Esophagus muscularis mucosa (tissue), 4 donors: ENCODE measurements around the gene RNPS1. TPM values are rescaled to one million over a fixed set of nuclear protein-coding genes. Genes with fewer than 3 reads are reported as not detected.

ENCODE experiments used
- DNase-seq: peaks from one replicate; pipeline ENCODE4 v3.0.0-alpha.2; 2017; ENCODE audit errors: extremely low spot score
- H3K27ac ChIP-seq, 4 donors: fragments of 200-600 bp; sonication (generic); replicated peaks in 1 of 4; 1 replicate in 3 of 4; 2 replicates in 1 of 4; pipeline ENCODE4 v1.5.1; 2016 to 2019; ENCODE audit warnings: mild to moderate bottlenecking in 1 of 4
- H3K27me3 ChIP-seq, 4 donors: fragments of 200-600 bp; sonication (generic); one replicate each; pipeline versions ENCODE4 v1.5.1 to v1.6.0; 2016 to 2019
- H3K36me3 ChIP-seq, 4 donors: fragments of 200-600 bp; sonication (generic); one replicate each; pipeline ENCODE4 v1.5.1; 2016 to 2019
- H3K4me1 ChIP-seq, 4 donors: fragments of 200-600 bp; sonication (generic); one replicate each; pipeline ENCODE4 v1.5.1; 2016 to 2019
- H3K4me3 ChIP-seq, 4 donors: fragments of 200-600 bp; sonication (generic); 1 replicate in 2 of 4; 2 replicates in 2 of 4; pipeline ENCODE4 v1.5.1; 2016 to 2019; ENCODE audit warnings: mild to moderate bottlenecking in 4 of 4, moderate library complexity in 1 of 4
- H3K9me3 ChIP-seq, 4 donors: fragments of 200-600 bp; sonication (generic); 1 replicate in 3 of 4; 2 replicates in 1 of 4; pipeline ENCODE4 v1.5.1; 2016 to 2019
- CTCF ChIP-seq, 3 experiments: fragments of 200-600 bp in 2 of 3; fragments of 450-650 bp in 1 of 3; sonication (generic) in 2 of 3; IDR thresholded peaks; one replicate each; pipeline ENCODE4 v1.5.1; 2017 to 2019; ENCODE audit warnings: antibody characterized with exemption in 3 of 3, mild to moderate bottlenecking in 2 of 3, moderate library complexity in 1 of 3
- EP300 ChIP-seq: sonication (generic); formaldehyde crosslinking; IDR thresholded peaks from one replicate; pipeline ENCODE4 v1.6.1; 2017; ENCODE audit warnings: antibody characterized with exemption
- POLR2A ChIP-seq: fragments of 450-650 bp; IDR thresholded peaks from one replicate; pipeline ENCODE4 v1.6.1; 2017; ENCODE audit warnings: antibody characterized with exemption, moderate library complexity, mild to moderate bottlenecking, low read depth
- POLR2AphosphoS5 ChIP-seq, 2 donors: sonication (generic); formaldehyde crosslinking; IDR thresholded peaks; one replicate each; pipeline ENCODE4 v1.6.1; 2017; ENCODE audit warnings: antibody characterized with exemption in 2 of 2
- WGBS: methylation state at CpG from one replicate; pipeline ENCODE4 v1.1.5; 2018; 5-methylcytosine and 5-hydroxymethylcytosine counted together
- intact Hi-C: fragments of 100-400 bp; cut with DNase I; formaldehyde crosslinking; loops from one replicate; pipeline ENCODE4 v1.15.1; 2023
- total RNA-seq, 4 donors: library from RNA; depleted of rRNA; stranded (reverse); fragments of >200 nt; gene quantifications; one replicate each; pipeline versions ENCODE4 v1.1.0 to v1.2.1, GENCODE V29; 2016

RNPS1 gene
- total RNA-seq, 4 donors from 2014 or later = 114 to 179 (median 151) TPM

GRCh38 chr16:2234813-2235170 is 33.1 kb downstream of the RNPS1 start:
- intact Hi-C loops = no loop called here
- Histone ChIP-seq H3K4me1 (peaks cover 21 to 34% (median 30%) of the 10 kb centered on the region in 4 donors), H3K27me3 (peaks cover 9 to 65% (median 17%) of the 10 kb centered on the region in 4 donors), H3K36me3 (peaks cover 58 to 69% (median 68%) of the 10 kb centered on the region in 4 donors), H3K27ac (no peak overlapping the region), H3K9me3 (no peaks in the 10 kb centered on the region), H3K4me3 (no peak overlapping the region)
- TF ChIP-seq POLR2AphosphoS5 (IDR thresholded peaks at IDR 0.05) (no peak), EP300 (no peak), CTCF (IDR thresholded peaks at IDR 0.05) (no peak)
- 91% methylated on average over 10 of the region's 18 CpGs for WGBS
- no peak for DNase-seq

- no peak for TF ChIP-seq EP300
- no peak for TF ChIP-seq CTCF (IDR thresholded peaks at IDR 0.05)
- TF ChIP-seq POLR2A = no peak
- TF ChIP-seq POLR2AphosphoS5 (IDR thresholded peaks at IDR 0.05) = no peak
- WGBS = 93% methylated on average over 10 of the region's 51 CpGs
- peaks cover 9 to 65% (median 17%) of the 10 kb centered on the region in 4 donors for H3K27me3 ChIP-seq
- no peak overlapping the region for H3K27ac ChIP-seq
- H3K36me3 ChIP-seq = peaks cover 65 to 71% (median 68%) of the 10 kb centered on the region in 4 donors
- no peaks in the 10 kb centered on the region for H3K9me3 ChIP-seq
- DNase-seq = no peak
- intact Hi-C loops = no loop called here
- no peak overlapping the region for H3K4me3 ChIP-seq
- H3K4me1 ChIP-seq = peaks cover 21 to 34% (median 30%) of the 10 kb centered on the region in 4 donors
Observed at GRCh38 chr16:2233872-2234812, 33.8 kb downstream of the RNPS1 start.

GRCh38 chr16:2233046-2233775 is 34.7 kb downstream of the RNPS1 start:
- Histone ChIP-seq H3K4me3 (no peak overlapping the region), H3K4me1 (peaks cover 21 to 27% (median 26%) of the 10 kb centered on the region in 4 donors), H3K9me3 (no peaks in the 10 kb centered on the region), H3K27ac (no peak overlapping the region), H3K27me3 (peaks cover 9 to 65% (median 17%) of the 10 kb centered on the region in 4 donors), H3K36me3 (peaks cover 69 to 78% (median 77%) of the 10 kb centered on the region in 4 donors)
- intact Hi-C loops = no loop called here
- TF ChIP-seq CTCF (IDR thresholded peaks at IDR 0.05) (no peak), POLR2AphosphoS5 (IDR thresholded peaks at IDR 0.05) (no peak), POLR2A (no peak), EP300 (no peak)
- no peak for DNase-seq
- WGBS = no CpG with 5 or more reads among the region's 28 CpGs

GRCh38 chr16:2232094-2232990 is 35.6 kb downstream of the RNPS1 start:
- intact Hi-C loops = no loop called here
- peaks cover 13 to 18% (median 18%) of the 10 kb centered on the region in 4 donors for H3K4me1 ChIP-seq
- no peak for DNase-seq
- TF ChIP-seq CTCF (IDR thresholded peaks at IDR 0.05) (no peak), POLR2AphosphoS5 (IDR thresholded peaks at IDR 0.05) (no peak), POLR2A (no peak), EP300 (no peak)
- WGBS = 92% methylated on average over 13 of the region's 41 CpGs
- no peak overlapping the region for H3K27ac ChIP-seq
- H3K9me3 ChIP-seq = no peaks in the 10 kb centered on the region
- H3K36me3 ChIP-seq = peaks cover 69 to 86% (median 83%) of the 10 kb centered on the region in 4 donors
- peaks cover 9 to 57% (median 14%) of the 10 kb centered on the region in 4 donors for H3K27me3 ChIP-seq
- H3K4me3 ChIP-seq = no peak overlapping the region
